HG02623 (cell line): Measurements from ENCODE around the gene NRXN3.

Source experiments
- ATAC-seq: cut with Tn5 transposase; IDR thresholded peaks from one replicate; pipeline ENCODE4 v1.9.1; 2021; ENCODE audit warnings: moderate library complexity; ENCODE audit not compliant: unreplicated experiment

The NRXN3 gene

DNA sequence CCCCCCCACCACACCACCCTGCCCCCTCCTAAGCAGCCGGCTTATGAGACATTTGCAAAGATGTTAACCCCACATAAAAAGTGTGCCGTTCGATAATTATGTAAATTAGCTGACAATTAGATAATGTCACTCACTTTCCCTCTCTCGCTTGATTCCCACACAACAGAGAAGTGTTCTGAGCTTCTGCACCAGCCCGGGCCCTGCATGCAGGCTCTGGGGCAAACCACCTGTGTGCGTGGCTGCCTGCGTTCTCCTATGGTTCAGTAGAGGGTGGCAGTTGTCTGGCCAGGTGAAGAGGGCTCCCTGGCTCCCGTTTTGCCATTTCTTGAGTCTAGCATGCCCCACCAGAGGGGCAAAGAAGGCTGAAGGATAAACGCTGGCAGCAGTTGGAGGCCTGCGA, 68.0 kb downstream of the NRXN3 start:
- ATAC-seq: no peak

DNA sequence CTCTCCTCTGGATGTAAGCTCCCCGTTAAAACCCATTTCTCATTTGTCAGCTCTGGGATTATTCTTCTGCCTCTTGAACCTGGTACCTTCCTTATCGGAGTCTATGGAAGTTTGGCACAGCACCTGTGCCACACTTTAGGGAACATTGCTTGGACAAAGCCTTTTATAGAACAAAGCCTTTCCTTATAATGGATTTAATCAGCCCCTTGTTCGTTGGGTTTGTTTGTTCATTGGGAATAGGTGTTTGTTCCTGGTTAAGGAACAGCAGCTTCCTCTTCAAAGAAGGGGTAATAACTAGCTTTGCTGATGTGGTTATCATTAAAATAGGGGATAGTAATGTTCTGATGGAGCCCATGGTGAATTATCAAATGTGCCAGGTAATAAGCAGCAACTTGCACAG, 70.4 kb downstream of the NRXN3 start:
- no peak for ATAC-seq

- no peak for ATAC-seq
These were observed 71.9 kb downstream of the NRXN3 start for GRCh38 chr14:78242086-78242485.

DNA sequence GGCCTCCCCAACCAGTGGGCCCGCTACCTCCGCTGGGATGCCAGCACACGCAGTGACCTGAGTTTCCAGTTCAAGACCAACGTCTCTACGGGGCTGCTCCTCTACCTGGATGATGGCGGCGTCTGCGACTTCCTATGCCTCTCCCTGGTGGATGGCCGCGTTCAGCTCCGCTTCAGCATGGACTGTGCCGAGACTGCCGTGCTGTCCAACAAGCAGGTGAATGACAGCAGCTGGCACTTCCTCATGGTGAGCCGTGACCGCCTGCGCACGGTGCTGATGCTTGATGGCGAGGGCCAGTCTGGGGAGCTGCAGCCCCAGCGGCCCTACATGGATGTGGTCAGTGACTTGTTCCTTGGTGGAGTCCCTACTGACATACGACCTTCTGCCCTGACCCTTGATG, 73.0 kb downstream of the NRXN3 start:
- ATAC-seq: no peak

- ATAC-seq: no peak
These were observed 75.1 kb downstream of the NRXN3 start for GRCh38 chr14:78245238-78245637.

DNA sequence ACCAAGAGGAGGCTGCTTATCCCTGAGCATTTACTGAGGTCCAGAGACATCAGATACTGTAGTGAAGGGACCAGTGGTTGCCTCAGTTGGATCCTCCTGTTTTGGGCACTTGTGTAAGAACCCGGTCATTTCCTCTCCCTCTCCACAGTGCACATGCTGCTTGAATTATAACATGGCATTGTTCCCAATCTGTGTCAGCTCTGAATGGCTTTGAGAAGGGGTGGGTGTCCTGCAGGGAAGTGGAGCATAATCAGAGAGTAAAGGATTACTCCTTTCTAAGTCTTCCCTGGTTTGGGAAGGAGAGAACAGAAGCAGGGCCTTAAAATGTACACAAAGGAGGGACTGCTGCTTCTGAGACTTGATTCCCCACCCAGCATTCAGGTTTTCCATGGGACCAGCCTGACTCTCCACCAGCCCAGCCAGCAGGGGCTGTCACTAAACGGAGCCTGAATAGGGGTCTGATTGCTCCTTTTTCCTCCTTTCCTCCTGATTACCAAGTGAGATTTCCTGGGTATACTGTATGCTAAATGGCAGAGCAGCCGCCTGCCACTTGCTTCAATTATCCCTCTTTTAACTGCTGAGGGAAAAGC, 78.4 kb downstream of the NRXN3 start:
- ATAC-seq: no peak

GRCh38 chr14:78251308-78251707, 81.1 kb downstream of the NRXN3 start:
- ATAC-seq: no peak

GRCh38 chr14:78253986-78254385, 83.8 kb downstream of the NRXN3 start:
- no peak for ATAC-seq

- no peak for ATAC-seq
These were observed 84.8 kb downstream of the NRXN3 start for GRCh38 chr14:78254911-78255461.

DNA sequence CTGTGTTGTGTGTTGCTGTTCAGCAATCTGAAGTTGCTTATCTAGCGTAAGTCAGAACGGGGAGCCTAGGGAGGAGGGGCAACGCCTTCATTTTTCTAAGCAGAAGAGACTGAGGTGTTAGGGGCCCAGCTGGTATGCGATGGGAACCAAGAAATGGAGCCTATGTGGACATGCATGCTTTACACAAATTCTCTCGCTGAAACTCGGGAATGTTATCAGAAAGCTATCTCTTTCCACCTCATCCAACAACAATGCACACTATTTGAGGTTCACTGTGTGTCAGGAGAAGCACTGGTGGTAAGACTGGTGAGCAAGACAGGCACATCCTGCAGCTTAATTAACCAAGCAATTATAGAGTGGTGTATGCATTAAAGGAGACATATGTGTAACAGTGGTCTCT, 89.7 kb downstream of the NRXN3 start:
- no peak for ATAC-seq

- ATAC-seq: no peak
These were observed 108.5 kb downstream of the NRXN3 start for GRCh38 chr14:78278464-78279250.

- no peak for ATAC-seq
These were observed 112.3 kb downstream of the NRXN3 start for GRCh38 chr14:78282437-78282836.

DNA sequence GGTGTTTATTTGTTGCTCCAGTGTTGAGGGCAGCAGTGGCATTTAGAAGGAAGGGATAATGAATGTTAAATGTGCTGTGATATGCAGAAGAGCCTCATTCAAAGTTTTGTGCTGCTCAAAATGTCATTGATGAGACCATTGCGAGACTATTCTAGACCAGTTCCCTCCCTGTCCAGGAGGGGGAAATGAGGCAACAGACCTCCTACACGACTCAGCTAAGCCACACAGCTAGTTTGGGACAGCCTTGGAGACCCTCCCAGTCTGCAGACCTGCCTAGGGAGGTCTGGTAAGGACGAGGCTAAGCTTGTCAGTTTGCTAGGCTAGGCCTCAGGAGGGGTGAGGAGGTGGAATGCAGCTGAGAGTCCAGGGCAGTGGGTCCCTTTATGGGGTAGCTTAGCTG, 116.0 kb downstream of the NRXN3 start:
- no peak for ATAC-seq

- ATAC-seq: no peak
These were observed 121.8 kb downstream of the NRXN3 start for GRCh38 chr14:78292003-78292402.

GRCh38 chr14:78297858-78298257, 127.7 kb downstream of the NRXN3 start:
- no peak for ATAC-seq

DNA sequence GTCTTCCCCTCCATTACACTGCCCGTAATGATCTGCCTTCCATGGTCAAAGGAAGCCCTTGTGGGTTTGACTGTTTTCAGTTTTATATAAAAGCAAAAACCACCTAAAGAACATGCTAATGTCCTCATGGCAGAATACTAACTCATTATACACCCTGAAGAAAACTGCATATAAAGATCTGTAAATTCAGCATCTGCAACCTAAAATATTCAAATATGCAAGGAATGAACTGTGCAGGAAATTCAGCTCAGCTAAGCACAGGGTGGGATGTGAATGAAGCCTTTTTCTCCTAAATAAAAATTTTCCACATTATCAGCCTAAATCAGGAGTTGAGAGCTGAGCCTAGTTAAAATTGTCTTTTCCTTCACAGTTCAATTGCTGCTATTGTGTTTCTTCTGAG, 128.1 kb downstream of the NRXN3 start:
- no peak for ATAC-seq

- ATAC-seq: no peak
These were observed 132.7 kb downstream of the NRXN3 start for GRCh38 chr14:78302841-78303240.

DNA sequence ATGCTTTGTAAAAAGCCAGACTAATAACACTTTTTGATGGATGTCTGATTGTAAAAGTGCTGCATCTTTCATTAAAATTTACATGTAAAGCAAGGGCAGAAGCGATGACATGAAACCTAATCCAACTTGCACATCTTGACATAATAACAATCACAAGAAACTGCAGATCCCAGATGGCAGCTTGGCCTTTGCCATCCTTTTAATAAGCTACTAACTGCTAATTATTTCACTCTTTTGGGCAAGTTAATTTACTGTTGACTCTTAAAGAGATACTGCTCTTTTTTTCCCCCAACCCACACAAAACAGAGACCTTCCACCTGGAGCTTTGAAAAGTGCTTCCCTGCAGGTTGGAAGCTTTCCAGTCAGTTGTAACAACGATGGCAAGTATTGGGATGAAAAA, 137.5 kb downstream of the NRXN3 start:
- ATAC-seq: no peak

- no peak for ATAC-seq
These were observed 137.9 kb downstream of the NRXN3 start for GRCh38 chr14:78308079-78308478.

- ATAC-seq: no peak
These were observed 140.1 kb downstream of the NRXN3 start for GRCh38 chr14:78310272-78310671.

DNA sequence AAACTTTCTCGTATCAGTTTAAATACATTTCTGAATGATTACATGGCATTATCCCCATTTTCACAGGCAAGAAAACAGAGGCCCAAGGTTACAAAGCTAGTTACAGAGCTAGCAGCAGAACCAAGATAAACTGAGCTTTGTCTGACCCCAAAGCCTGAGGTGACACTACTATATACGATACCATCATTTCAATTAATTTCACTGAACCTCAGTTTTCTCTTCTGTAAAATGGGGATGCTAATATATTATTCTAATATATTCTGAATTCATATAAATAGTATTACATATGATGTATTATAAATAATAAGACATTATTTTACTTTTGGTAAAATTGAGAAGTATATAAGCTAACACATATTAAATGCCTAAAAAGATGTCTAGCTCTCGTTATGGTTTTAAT, 143.3 kb downstream of the NRXN3 start:
- ATAC-seq: no peak

GRCh38 chr14:78314484-78314883, 144.3 kb downstream of the NRXN3 start:
- no peak for ATAC-seq
